H1 (cell line): ENCODE measurements around the gene RPRD1A.

Experiments
- CHD1 ChIP-seq: IDR thresholded peaks from 2 replicates; pipeline ENCODE4 v1.6.1; 2012; ENCODE audit warnings: low read depth, low read length, improper control_type of control experiment
- EZH2 ChIP-seq: fragments of 200-600 bp; sonication (generic); IDR thresholded peaks from 2 replicates; pipeline ENCODE4 v1.7.1; 2012; ENCODE audit warnings: low read depth, mild to moderate bottlenecking, moderate library complexity, low read length, inconsistent platforms; ENCODE audit not compliant: severe bottlenecking
- KDM4A ChIP-seq: IDR thresholded peaks from one replicate; pipeline ENCODE4 v1.7.1; 2012; ENCODE audit warnings: low read depth, mild to moderate bottlenecking, moderate library complexity, low read length, inconsistent platforms; ENCODE audit not compliant: severe bottlenecking
- KDM5A ChIP-seq: fragments of 200-600 bp; IDR thresholded peaks from 2 replicates; pipeline ENCODE4 v1.7.1; 2012; ENCODE audit warnings: mild to moderate bottlenecking, low read length, inconsistent platforms, mixed read lengths
- POLR2A ChIP-seq, 2 experiments: IDR thresholded peaks; 1 replicate in 1 of 2; 2 replicates in 1 of 2; pipeline ENCODE4 v1.6.1; 2011; ENCODE audit warnings: low read depth in 2 of 2, low read length in 2 of 2, mild to moderate bottlenecking in 2 of 2; ENCODE audit errors: control extremely low read depth in 1 of 2
- SUZ12 ChIP-seq: fragments of 200-600 bp; sonication (generic); IDR thresholded peaks from 2 replicates; pipeline ENCODE4 v1.6.1; 2012; ENCODE audit warnings: mild to moderate bottlenecking, inconsistent platforms, low read length, moderate library complexity, mixed read lengths
- TF ChIP-seq, protein P1 (sequence below): IDR thresholded peaks from 2 replicates; pipeline ENCODE4 v1.6.1; 2011; ENCODE audit warnings: low read depth, mild to moderate bottlenecking, low read length; ENCODE audit not compliant: insufficient read depth
- TF ChIP-seq, protein P2 (sequence below): IDR thresholded peaks from 2 replicates; pipeline ENCODE4 v1.6.1; 2012; ENCODE audit warnings: inconsistent platforms
- TF ChIP-seq, protein P3 (sequence below), 3 experiments: IDR thresholded peaks; 1 replicate in 2 of 3; 2 replicates in 1 of 3; pipeline versions ENCODE4 v1.5.1 to v1.6.1; 2011; ENCODE audit warnings: low read length in 3 of 3, mild to moderate bottlenecking in 3 of 3, inconsistent platforms in 2 of 3, low read depth in 1 of 3, moderate library complexity in 1 of 3; ENCODE audit not compliant: insufficient read depth in 1 of 3; ENCODE audit errors: control extremely low read depth in 1 of 3

DNA sequence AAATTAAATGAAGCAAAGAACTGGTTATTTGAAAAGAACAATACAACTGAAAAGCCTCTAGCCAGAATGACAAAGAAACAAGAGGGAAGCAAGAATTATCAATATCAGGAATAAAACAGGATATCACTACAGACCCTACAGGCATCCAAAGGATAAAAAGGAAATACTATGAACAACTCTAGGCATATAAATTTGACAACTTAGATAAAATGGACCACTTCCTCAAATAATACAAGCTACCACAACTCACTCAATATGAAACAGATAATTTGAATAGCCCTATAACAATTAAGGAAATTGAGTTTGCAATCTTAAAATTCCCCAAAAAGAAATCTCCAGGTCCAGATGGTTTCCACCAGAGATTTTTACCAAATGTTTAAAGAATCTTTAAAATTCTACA is 19.8 kb downstream of the RPRD1A start:
- TF ChIP-seq, protein P1, sequence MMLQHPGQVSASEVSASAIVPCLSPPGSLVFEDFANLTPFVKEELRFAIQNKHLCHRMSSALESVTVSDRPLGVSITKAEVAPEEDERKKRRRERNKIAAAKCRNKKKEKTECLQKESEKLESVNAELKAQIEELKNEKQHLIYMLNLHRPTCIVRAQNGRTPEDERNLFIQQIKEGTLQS = no peak
- TF ChIP-seq SUZ12 (no peak), KDM4A (no peak), EZH2 (no peak), POLR2A (IDR thresholded peaks at IDR 0.05; ENCODE audit: control extremely low read depth in 1 of 2, low read depth in 2 of 2, low read length in 2 of 2) (no peak), KDM5A (no peak), CHD1 (no peak)
- TF ChIP-seq, protein P2, sequence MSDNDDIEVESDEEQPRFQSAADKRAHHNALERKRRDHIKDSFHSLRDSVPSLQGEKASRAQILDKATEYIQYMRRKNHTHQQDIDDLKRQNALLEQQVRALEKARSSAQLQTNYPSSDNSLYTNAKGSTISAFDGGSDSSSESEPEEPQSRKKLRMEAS = no peak
- TF ChIP-seq, protein P3, sequence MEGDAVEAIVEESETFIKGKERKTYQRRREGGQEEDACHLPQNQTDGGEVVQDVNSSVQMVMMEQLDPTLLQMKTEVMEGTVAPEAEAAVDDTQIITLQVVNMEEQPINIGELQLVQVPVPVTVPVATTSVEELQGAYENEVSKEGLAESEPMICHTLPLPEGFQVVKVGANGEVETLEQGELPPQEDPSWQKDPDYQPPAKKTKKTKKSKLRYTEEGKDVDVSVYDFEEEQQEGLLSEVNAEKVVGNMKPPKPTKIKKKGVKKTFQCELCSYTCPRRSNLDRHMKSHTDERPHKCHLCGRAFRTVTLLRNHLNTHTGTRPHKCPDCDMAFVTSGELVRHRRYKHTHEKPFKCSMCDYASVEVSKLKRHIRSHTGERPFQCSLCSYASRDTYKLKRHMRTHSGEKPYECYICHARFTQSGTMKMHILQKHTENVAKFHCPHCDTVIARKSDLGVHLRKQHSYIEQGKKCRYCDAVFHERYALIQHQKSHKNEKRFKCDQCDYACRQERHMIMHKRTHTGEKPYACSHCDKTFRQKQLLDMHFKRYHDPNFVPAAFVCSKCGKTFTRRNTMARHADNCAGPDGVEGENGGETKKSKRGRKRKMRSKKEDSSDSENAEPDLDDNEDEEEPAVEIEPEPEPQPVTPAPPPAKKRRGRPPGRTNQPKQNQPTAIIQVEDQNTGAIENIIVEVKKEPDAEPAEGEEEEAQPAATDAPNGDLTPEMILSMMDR (IDR thresholded peaks at IDR 0.05; ENCODE audit: control extremely low read depth in 1 of 3, insufficient read depth in 1 of 3, low read depth in 1 of 3, low read length in 3 of 3) = no peak
